ENCODE results near the gene NFATC1.

- TF ChIP-seq CREB5 (CRISPR knock-in tag; IDR thresholded peaks at IDR 0.05; ENCODE audit: low read depth) (no peak), ZNF8 (CRISPR knock-in tag; IDR thresholded peaks at IDR 0.05) (no peak), GLIS3 (CRISPR knock-in tag; IDR thresholded peaks at IDR 0.05) (no peak), ESRRG (CRISPR knock-in tag; IDR thresholded peaks at IDR 0.05) (no peak), ZFP3 (CRISPR knock-in tag; IDR thresholded peaks at IDR 0.05) (no peak), ZNF565 (CRISPR knock-in tag; conservative IDR thresholded peaks at IDR 0.05; ENCODE audit: low read depth) (no peak), RARB (CRISPR knock-in tag; IDR thresholded peaks at IDR 0.05) (no peak), CSDC2 (CRISPR knock-in tag; IDR thresholded peaks at IDR 0.05) (no peak), ZC3H10 (CRISPR knock-in tag; IDR thresholded peaks at IDR 0.05) (no peak), PATZ1 (CRISPR knock-in tag; IDR thresholded peaks at IDR 0.05; ENCODE audit: borderline replicate concordance) (no peak), OSR1 (CRISPR knock-in tag; IDR thresholded peaks at IDR 0.05) (no peak), ZNF70 (CRISPR knock-in tag; IDR thresholded peaks at IDR 0.05) (no peak), TCF4 (CRISPR knock-in tag; IDR thresholded peaks at IDR 0.05; ENCODE audit: borderline replicate concordance) (no peak)
- TF ChIP-seq, protein P1, sequence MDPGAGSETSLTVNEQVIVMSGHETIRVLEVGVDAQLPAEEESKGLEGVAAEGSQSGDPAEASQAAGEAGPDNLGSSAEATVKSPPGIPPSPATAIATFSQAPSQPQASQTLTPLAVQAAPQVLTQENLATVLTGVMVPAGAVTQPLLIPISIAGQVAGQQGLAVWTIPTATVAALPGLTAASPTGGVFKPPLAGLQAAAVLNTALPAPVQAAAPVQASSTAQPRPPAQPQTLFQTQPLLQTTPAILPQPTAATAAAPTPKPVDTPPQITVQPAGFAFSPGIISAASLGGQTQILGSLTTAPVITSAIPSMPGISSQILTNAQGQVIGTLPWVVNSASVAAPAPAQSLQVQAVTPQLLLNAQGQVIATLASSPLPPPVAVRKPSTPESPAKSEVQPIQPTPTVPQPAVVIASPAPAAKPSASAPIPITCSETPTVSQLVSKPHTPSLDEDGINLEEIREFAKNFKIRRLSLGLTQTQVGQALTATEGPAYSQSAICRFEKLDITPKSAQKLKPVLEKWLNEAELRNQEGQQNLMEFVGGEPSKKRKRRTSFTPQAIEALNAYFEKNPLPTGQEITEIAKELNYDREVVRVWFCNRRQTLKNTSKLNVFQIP (CRISPR knock-in tag; IDR thresholded peaks at IDR 0.05; ENCODE audit: borderline replicate concordance, low read depth): no peak
Measured at GRCh38 chr18:79416677-79417052, 20.9 kb downstream of the NFATC1 start.
